GM19240 (cell line): ENCODE results near the gene TRIM33.
"Not testable (repeated sequence)": the region's sequence is repeated elsewhere in the genome, so short reads cannot be mapped to it uniquely, and the experiment has no call there.

Source experiments
- DNase-seq: peaks from one replicate; pipeline ENCODE4 v3.0.0; 2011; ENCODE audit warnings: low spot score; ENCODE audit not compliant: insufficient read length

Gene TRIM33

GRCh38 chr1:114467491-114467890, 43.5 kb downstream of the TRIM33 start:
- DNase-seq = no peak

GRCh38 chr1:114466334-114467014, 44.5 kb downstream of the TRIM33 start:
- DNase-seq = no peak

GRCh38 chr1:114462963-114463362, 48.0 kb downstream of the TRIM33 start:
- DNase-seq = no peak

GRCh38 chr1:114462341-114462740, 48.7 kb downstream of the TRIM33 start:
- no peak for DNase-seq

GRCh38 chr1:114458237-114458777, 52.7 kb downstream of the TRIM33 start:
- no peak for DNase-seq

GRCh38 chr1:114457675-114458236, 53.2 kb downstream of the TRIM33 start:
- DNase-seq = no peak

GRCh38 chr1:114456586-114456985, 54.4 kb downstream of the TRIM33 start:
- DNase-seq = no peak

- no peak for DNase-seq
These were observed 55.8 kb downstream of the TRIM33 start for GRCh38 chr1:114455102-114455785.

- DNase-seq = no peak
These were observed 56.5 kb downstream of the TRIM33 start for GRCh38 chr1:114454539-114454938.

- no peak for DNase-seq
These were observed 57.6 kb downstream of the TRIM33 start for GRCh38 chr1:114453361-114453784.

- no peak for DNase-seq
These were observed 62.5 kb downstream of the TRIM33 start for GRCh38 chr1:114448370-114449036.

- DNase-seq = no peak
These were observed 64.8 kb downstream of the TRIM33 start for GRCh38 chr1:114446198-114446597.

GRCh38 chr1:114443226-114443625, 67.8 kb downstream of the TRIM33 start:
- not testable (repeated sequence) for DNase-seq

- DNase-seq = no peak
These were observed 69.7 kb downstream of the TRIM33 start for GRCh38 chr1:114441332-114441731.

- no peak for DNase-seq
These were observed 71.6 kb downstream of the TRIM33 start for GRCh38 chr1:114439369-114439768.

- DNase-seq = no peak
These were observed 73.2 kb downstream of the TRIM33 start for GRCh38 chr1:114437812-114438211.

GRCh38 chr1:114436799-114437198, 74.2 kb downstream of the TRIM33 start:
- DNase-seq = no peak

GRCh38 chr1:114435088-114435715, 75.8 kb downstream of the TRIM33 start:
- DNase-seq = no peak

GRCh38 chr1:114431026-114431425, 80.0 kb downstream of the TRIM33 start:
- no peak for DNase-seq

- no peak for DNase-seq
These were observed 82.8 kb downstream of the TRIM33 start for GRCh38 chr1:114428083-114428754.

- no peak for DNase-seq
These were observed 83.4 kb downstream of the TRIM33 start for GRCh38 chr1:114427612-114428011.
